Spleen (tissue), 11 donors: ENCODE results near the gene LRP1B. TPM values are rescaled to one million over a fixed set of nuclear protein-coding genes. Genes with fewer than 3 reads are reported as not detected.
"Not testable (repeated sequence)": the region's sequence is repeated elsewhere in the genome, so short reads cannot be mapped to it uniquely, and the experiment has no call there.

Experiments used
- DNase-seq: peaks from one replicate; pipeline ENCODE4 v3.0.0-alpha.2; 2020
- H3K27ac ChIP-seq, 8 donors: fragments of 200-600 bp; sonication (generic) in 7 of 8; 1 replicate in 4 of 8; 2 replicates in 4 of 8; pipeline versions ENCODE4 v1.5.0 to v1.8.0; 2016 to 2021; ENCODE audit warnings: inconsistent platforms in 4 of 8, mild to moderate bottlenecking in 4 of 8, moderate library complexity in 1 of 8
- H3K27me3 ChIP-seq, 7 donors: fragments of 200-600 bp; sonication (generic) in 6 of 7; replicated peaks in 1 of 7; 1 replicate in 4 of 7; 2 replicates in 3 of 7; pipeline versions ENCODE4 v1.5.0 to v1.8.0; 2016 to 2021; ENCODE audit warnings: inconsistent platforms in 3 of 7, mild to moderate bottlenecking in 1 of 7
- H3K36me3 ChIP-seq, 6 donors: fragments of 200-600 bp; sonication (generic) in 5 of 6; 1 replicate in 4 of 6; 2 replicates in 2 of 6; pipeline versions ENCODE4 v1.5.0 to v1.8.0; 2016 to 2021; ENCODE audit warnings: inconsistent platforms in 2 of 6
- H3K4me1 ChIP-seq, 6 donors: fragments of 200-600 bp; sonication (generic) in 5 of 6; 1 replicate in 3 of 6; 2 replicates in 3 of 6; pipeline versions ENCODE4 v1.5.0 to v1.8.0; 2016 to 2021; ENCODE audit warnings: inconsistent platforms in 3 of 6
- H3K4me3 ChIP-seq, 8 donors: fragments of 200-600 bp; sonication (generic) in 7 of 8; 1 replicate in 4 of 8; 2 replicates in 4 of 8; pipeline versions ENCODE4 v1.5.0 to v1.8.0; 2016 to 2021; ENCODE audit warnings: inconsistent platforms in 4 of 8, mild to moderate bottlenecking in 4 of 8, moderate library complexity in 2 of 8
- H3K9me3 ChIP-seq, 8 donors: fragments of 200-600 bp; sonication (generic) in 7 of 8; 1 replicate in 4 of 8; 2 replicates in 4 of 8; pipeline versions ENCODE4 v1.5.0 to v1.8.0; 2016 to 2021; ENCODE audit warnings: inconsistent platforms in 4 of 8
- POLR2A ChIP-seq, 3 donors: fragments of 450-650 bp; IDR thresholded peaks; one replicate each; pipeline ENCODE4 v1.5.1; 2017; ENCODE audit warnings: antibody characterized with exemption in 3 of 3, mild to moderate bottlenecking in 1 of 3
- POLR2AphosphoS5 ChIP-seq, 3 donors: sonication (generic); formaldehyde crosslinking; IDR thresholded peaks; one replicate each; pipeline ENCODE4 v1.5.1; 2017; ENCODE audit warnings: antibody characterized with exemption in 3 of 3
- WGBS, 5 donors: extraction: QIAGEN DNeasy Blood & Tissue Kit in 3 of 5; methylation state at CpG; one replicate each; pipeline versions ENCODE4 v1.1.5 to v1.1.7; 2013 to 2018; 5-methylcytosine and 5-hydroxymethylcytosine counted together
- intact Hi-C: fragments of 100-400 bp; cut with DNase I; formaldehyde crosslinking; loops from one replicate; pipeline ENCODE4 v1.15.0; 2023; ENCODE audit warnings: low total_unique reads
- polyA plus RNA-seq, 3 donors: library from polyadenylated mRNA; stranded (reverse); fragments of 200-250 nt; gene quantifications; one replicate each; pipeline ENCODE4 v1.2.1, GENCODE V29; 2013
- total RNA-seq, 7 donors: library from RNA; depleted of rRNA in 3 of 7; stranded (reverse); fragments of >200 nt in 3 of 7; fragmentation: NEBNext Ultra II Directional in 4 of 7; extraction: Animal tissue kit (Norgen Biotek cat#: 25700) in 4 of 7; gene quantifications; one replicate each; pipeline versions ENCODE4 v1.1.0 to v1.2.1, GENCODE V29; 2016 to 2021
- TF ChIP-seq, protein P1 (sequence below), 11 experiments: fragments of 200-600 bp in 7 of 11; fragments of 450-650 bp in 4 of 11; sonication (generic) in 4 of 11; IDR thresholded peaks in 8 of 11; conservative IDR thresholded peaks in 3 of 11; 1 replicate in 7 of 11; 2 replicates in 4 of 11; pipeline versions ENCODE4 v1.4.0 to v1.8.0; 2016 to 2021; ENCODE audit warnings: antibody characterized with exemption in 11 of 11, inconsistent platforms in 4 of 11, mild to moderate bottlenecking in 1 of 11
- donor health status: healthy with polysubstance abuse.
- donor health status: DM: no; HTN: no; CAD: no; lungs with moderate emphysema.
- donor health status: DM: no; HTN: no; CAD: no.
- donor health status: Bipolar disorder and iron deficiency.
- donor health status: healthy.
- donor health status: DM: no; HTN: no; CAD: no.
- donor health status: DM: yes; HTN: yes; CAD: no.

The LRP1B gene
- total and polyA plus RNA-seq, 10 donors = 0.02 to 0.85 (median 0.08) TPM; not detected in 2

DNA sequence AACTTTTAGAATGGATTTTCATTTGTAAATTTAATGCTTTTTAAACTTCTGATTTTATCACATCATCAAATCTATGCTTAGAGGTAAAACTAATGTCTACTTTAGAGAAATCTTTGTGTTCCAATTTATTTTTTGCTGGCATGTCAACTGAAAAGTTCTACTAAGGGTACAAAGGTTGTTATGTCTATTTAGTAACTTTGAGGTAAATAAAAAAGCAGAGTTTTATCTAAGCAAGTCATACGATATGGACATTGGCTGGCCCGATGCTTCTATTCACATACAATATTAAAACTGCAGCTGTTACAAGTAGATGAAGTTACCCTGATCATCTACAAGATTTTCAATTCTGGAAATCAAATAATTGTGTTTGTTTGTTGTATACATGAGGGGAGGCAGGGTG is 1575.1 kb downstream of the LRP1B start:
- intact Hi-C loops = no loop called here
- no peak for TF ChIP-seq POLR2A (IDR thresholded peaks at IDR 0.05)
- TF ChIP-seq, protein P1, sequence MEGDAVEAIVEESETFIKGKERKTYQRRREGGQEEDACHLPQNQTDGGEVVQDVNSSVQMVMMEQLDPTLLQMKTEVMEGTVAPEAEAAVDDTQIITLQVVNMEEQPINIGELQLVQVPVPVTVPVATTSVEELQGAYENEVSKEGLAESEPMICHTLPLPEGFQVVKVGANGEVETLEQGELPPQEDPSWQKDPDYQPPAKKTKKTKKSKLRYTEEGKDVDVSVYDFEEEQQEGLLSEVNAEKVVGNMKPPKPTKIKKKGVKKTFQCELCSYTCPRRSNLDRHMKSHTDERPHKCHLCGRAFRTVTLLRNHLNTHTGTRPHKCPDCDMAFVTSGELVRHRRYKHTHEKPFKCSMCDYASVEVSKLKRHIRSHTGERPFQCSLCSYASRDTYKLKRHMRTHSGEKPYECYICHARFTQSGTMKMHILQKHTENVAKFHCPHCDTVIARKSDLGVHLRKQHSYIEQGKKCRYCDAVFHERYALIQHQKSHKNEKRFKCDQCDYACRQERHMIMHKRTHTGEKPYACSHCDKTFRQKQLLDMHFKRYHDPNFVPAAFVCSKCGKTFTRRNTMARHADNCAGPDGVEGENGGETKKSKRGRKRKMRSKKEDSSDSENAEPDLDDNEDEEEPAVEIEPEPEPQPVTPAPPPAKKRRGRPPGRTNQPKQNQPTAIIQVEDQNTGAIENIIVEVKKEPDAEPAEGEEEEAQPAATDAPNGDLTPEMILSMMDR (IDR thresholded peaks at IDR 0.05 in 8 of 11, conservative IDR thresholded peaks at IDR 0.05 in 3 of 11) = no peak
- no peak for TF ChIP-seq POLR2AphosphoS5 (IDR thresholded peaks at IDR 0.05)
- no peaks in the 10 kb centered on the region for H3K27me3 ChIP-seq

DNA sequence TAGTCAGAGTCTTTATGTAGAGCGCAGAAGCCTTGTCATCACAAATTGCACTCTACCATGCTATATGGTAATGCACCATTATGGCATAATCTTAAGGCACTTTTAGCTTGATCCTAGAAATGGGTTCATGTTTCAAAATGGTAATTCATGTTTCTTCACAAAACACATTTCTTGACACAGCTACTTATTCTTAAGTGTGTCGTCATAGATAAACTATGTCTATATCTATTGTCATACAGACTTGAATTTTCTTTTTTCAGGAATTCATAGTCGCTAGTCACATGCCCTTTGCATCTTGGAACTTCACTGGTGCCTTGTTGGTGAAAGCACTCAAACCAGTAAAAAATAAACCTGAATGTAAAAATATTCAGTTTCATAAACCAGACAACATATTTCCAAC is 1578.2 kb downstream of the LRP1B start:
- no peaks in the 10 kb centered on the region for H3K27me3 ChIP-seq
- no peak for TF ChIP-seq POLR2AphosphoS5 (IDR thresholded peaks at IDR 0.05)
- TF ChIP-seq, protein P1 (IDR thresholded peaks at IDR 0.05 in 8 of 11, conservative IDR thresholded peaks at IDR 0.05 in 3 of 11) = no peak
- no peak for TF ChIP-seq POLR2A (IDR thresholded peaks at IDR 0.05)
- no peaks in the 10 kb centered on the region for H3K36me3 ChIP-seq
- H3K4me1 ChIP-seq = no peaks in the 10 kb centered on the region
- intact Hi-C loops = no loop called here
- H3K9me3 ChIP-seq = no peaks in the 10 kb centered on the region
- H3K4me3 ChIP-seq = no peak overlapping the region
- H3K27ac ChIP-seq = no peak overlapping the region
- 83 to 95% (median 90%) methylated on average over 3 of the region's 3 CpGs for WGBS, 5 donors
- no peak for DNase-seq

More for the DNA sequence above, 1575.1 kb downstream of the LRP1B start:
- Histone ChIP-seq H3K27ac (no peak overlapping the region), H3K36me3 (no peaks in the 10 kb centered on the region), H3K4me1 (no peaks in the 10 kb centered on the region), H3K9me3 (peaks cover 0 to 4% (median 0%) of the 10 kb centered on the region in 8 donors), H3K4me3 (no peak overlapping the region)
- no peak for DNase-seq
- 92 to 99% (median 95%) methylated on average over 2 of the region's 2 CpGs for whole genome bisulfite sequencing, 5 donors

DNA sequence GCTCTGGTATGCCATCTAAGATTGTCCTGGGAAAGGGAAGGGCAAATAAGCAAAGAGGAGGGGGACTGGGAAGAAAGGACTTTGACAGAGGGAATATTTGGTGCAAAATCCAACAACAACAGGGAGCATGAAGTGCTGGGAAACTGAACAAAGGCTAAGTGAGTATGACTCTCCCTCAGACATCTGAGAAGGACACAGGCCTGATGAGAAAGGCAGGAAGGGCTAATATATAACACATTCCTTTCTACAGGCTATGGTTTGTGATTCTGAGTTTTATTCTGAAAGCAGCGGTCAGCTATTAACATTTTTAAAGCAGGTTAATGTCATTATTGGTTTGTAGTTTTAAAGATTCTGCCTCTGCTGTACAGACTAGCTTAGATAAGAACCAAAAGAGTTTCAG is 1579.5 kb downstream of the LRP1B start:
- intact Hi-C loops = no loop called here
- no peak overlapping the region for H3K4me3 ChIP-seq
- H3K36me3 ChIP-seq = no peaks in the 10 kb centered on the region
- H3K9me3 ChIP-seq = no peaks in the 10 kb centered on the region
- DNase-seq = no peak
- TF ChIP-seq POLR2AphosphoS5 (IDR thresholded peaks at IDR 0.05) (no peak), POLR2A (IDR thresholded peaks at IDR 0.05) (no peak)
- TF ChIP-seq, protein P1 (IDR thresholded peaks at IDR 0.05 in 8 of 11, conservative IDR thresholded peaks at IDR 0.05 in 3 of 11) = no peak
- 77 to 90% (median 85%) methylated on average over 1 of the region's 1 CpG for WGBS, 5 donors
- no peaks in the 10 kb centered on the region for H3K4me1 ChIP-seq
- H3K27me3 ChIP-seq = no peaks in the 10 kb centered on the region
- no peak overlapping the region for H3K27ac ChIP-seq

DNA sequence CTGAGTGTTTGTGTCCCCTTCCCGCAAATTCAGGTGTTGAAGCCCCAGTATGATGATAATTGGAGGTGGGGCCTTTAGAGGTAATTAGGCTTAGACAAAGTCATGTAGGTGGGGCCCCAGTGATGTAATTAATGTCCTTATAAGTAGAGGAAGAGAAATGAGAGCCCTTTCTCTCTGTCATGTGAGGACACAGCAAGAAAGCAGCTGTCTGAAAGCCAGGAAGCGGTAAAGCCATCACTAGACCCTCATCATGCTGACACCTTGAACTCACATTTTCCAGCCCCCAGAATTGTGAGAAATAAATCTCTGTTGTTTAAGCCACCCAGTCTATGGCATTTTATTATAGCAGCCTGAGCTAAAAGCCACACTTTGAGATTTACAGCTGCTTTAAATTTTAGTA is 1580.0 kb downstream of the LRP1B start:
- H3K4me3 ChIP-seq = no peak overlapping the region
- H3K27me3 ChIP-seq = no peaks in the 10 kb centered on the region
- H3K36me3 ChIP-seq = no peaks in the 10 kb centered on the region
- WGBS, 5 donors = 86 to 93% (median 89%) methylated on average over 2 of the region's 2 CpGs
- no peaks in the 10 kb centered on the region for H3K4me1 ChIP-seq
- DNase-seq = no peak
- H3K27ac ChIP-seq = no peak overlapping the region
- TF ChIP-seq POLR2AphosphoS5 (IDR thresholded peaks at IDR 0.05) = no peak
- TF ChIP-seq, protein P1 (IDR thresholded peaks at IDR 0.05 in 8 of 11, conservative IDR thresholded peaks at IDR 0.05 in 3 of 11) = no peak
- no peak for TF ChIP-seq POLR2A (IDR thresholded peaks at IDR 0.05)
- no peaks in the 10 kb centered on the region for H3K9me3 ChIP-seq
- intact Hi-C loops = no loop called here

DNA sequence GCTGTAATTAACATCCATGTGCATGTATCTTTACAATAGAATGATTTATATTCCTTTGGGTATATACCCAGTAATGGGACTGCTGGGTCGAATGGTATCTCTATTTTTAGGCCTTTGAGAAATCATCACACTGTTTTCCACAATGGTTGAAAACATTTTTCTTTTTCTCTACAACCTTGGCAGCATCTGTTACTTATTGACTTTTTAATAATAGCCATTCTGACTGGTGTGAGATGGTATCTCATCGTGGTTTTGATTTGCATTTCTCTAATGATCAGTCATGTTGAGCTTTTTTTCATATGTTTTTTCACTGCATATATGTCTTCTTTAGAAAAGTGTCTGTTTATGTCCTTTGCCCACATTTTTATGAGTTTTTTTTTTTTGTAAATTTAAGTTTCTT is 1586.0 kb downstream of the LRP1B start:
- H3K27ac ChIP-seq, DNase-seq, H3K9me3 ChIP-seq, H3K4me3 ChIP-seq, H3K36me3 ChIP-seq, H3K27me3 ChIP-seq, H3K4me1 ChIP-seq, intact Hi-C loops: not testable (repeated sequence)
- WGBS, 5 donors = 58 to 76% (median 62%) methylated on average over 2 of the region's 2 CpGs
